Testis (tissue), 3 donors: Measurements from ENCODE around the gene MTF1. TPM values are rescaled to one million over a fixed set of nuclear protein-coding genes. Genes with fewer than 3 reads are reported as not detected.

Experiments
- DNase-seq: peaks from one replicate; pipeline ENCODE4 v3.0.0-alpha.2; 2019
- H3K27ac ChIP-seq, 2 donors: fragments of 200-600 bp; sonication (generic); one replicate each; pipeline ENCODE4 v1.5.1; 2019
- H3K27me3 ChIP-seq: fragments of 200-600 bp; sonication (generic); one replicate; pipeline ENCODE4 v1.5.1; 2019
- H3K36me3 ChIP-seq: fragments of 200-600 bp; sonication (generic); one replicate; pipeline ENCODE4 v1.5.1; 2017; ENCODE audit warnings: low read depth; ENCODE audit errors: missing control alignments
- H3K4me1 ChIP-seq: fragments of 200-600 bp; sonication (generic); one replicate; pipeline ENCODE4 v1.5.1; 2019
- H3K4me3 ChIP-seq, 2 donors: fragments of 200-600 bp; sonication (generic); one replicate each; pipeline ENCODE4 v1.5.1; 2017 to 2019
- H3K9me3 ChIP-seq: fragments of 200-600 bp; sonication (generic); one replicate; pipeline ENCODE4 v1.5.1; 2017
- POLR2A ChIP-seq: fragments of 450-650 bp; IDR thresholded peaks from one replicate; pipeline ENCODE4 v1.6.1; 2017; ENCODE audit warnings: antibody characterized with exemption, mild to moderate bottlenecking, moderate library complexity
- WGBS, 2 donors: methylation state at CpG; one replicate each; pipeline ENCODE4 v1.1.5; 2018; 5-methylcytosine and 5-hydroxymethylcytosine counted together
- intact Hi-C: fragments of 100-400 bp; cut with DNase I; formaldehyde crosslinking; loops from one replicate; pipeline ENCODE4 v1.15.1; 2023; ENCODE audit warnings: low total_unique reads
- polyA plus RNA-seq: library from polyadenylated mRNA; stranded (reverse); fragments of 350-450 nt; fragmentation: Illumina TruSeq; extraction: RNeasy Lipid Tissue Mini Kit (QIAGEN cat#74804); gene quantifications from one replicate; pipeline ENCODE4 v1.2.3, GENCODE V29; 2014; ENCODE audit warnings: low read depth, low replicate concordance; ENCODE audit not compliant: insufficient read depth
- total RNA-seq, 2 donors: library from RNA; depleted of rRNA; stranded (reverse); fragments of >200 nt; gene quantifications; one replicate each; pipeline ENCODE4 v1.2.3, GENCODE V29; 2016
- TF ChIP-seq, protein P1 (sequence below), 3 experiments: fragments of 450-650 bp in 2 of 3; fragments of 200-600 bp in 1 of 3; sonication (generic) in 1 of 3; IDR thresholded peaks; one replicate each; pipeline ENCODE4 v1.5.1; 2016 to 2019; ENCODE audit warnings: antibody characterized with exemption in 3 of 3, mild to moderate bottlenecking in 2 of 3, moderate library complexity in 1 of 3

MTF1 gene
- total and polyA plus RNA-seq, 3 donors from 2014 or later: 12.8 to 35.9 (median 16.8) TPM

DNA sequence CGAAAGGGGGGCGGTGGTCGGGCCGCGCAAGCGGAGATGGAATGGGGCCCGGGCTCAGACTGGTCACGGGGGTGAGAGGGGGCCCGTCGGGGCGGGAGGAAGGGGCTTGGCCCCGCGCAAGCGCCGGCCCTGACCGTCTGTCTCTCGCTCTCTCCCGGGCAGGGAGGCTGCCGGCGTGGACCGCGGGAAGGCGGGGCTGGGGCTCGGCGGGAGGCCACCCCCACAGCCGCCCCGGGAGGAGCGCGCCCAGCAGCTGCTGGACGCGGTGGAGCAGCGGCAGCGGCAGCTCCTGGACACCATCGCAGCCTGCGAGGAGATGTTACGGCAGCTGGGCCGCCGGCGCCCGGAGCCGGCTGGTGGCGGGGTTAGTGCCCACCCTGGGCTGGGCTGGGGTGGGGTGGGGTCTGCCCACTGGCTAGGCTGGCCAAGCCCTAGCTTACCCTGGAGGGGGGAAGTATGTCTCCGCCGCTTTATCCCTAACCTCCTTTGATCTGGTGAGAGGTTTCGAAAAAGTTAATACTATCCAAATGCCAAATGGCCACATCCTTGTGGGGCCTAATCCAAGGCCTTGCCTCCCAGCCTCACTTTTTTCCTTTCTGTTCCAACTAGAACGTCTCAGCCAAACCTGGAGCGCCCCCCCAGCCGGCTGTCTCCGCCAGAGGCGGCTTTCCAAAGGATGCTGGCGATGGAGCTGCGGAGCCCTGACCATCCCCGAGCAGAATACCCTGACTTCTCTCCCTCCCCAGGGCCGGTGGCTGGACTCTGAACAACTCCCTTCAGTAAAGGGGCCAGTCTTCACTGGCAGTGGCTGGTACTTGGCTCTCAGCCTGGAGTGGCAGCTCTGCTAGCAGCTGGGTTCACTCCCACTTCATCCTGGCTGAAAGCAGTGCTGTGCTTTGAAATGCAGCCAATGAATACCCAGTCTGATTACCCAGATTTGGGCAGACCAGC lies 50.7 kb downstream of the MTF1 start:
- Histone ChIP-seq H3K36me3 (no peaks in the 10 kb centered on the region), H3K4me3 (peak overlapping the region; percentile 86 to 93), H3K27me3 (no peaks in the 10 kb centered on the region), H3K27ac (peak overlapping the region; percentile 92 to 98), H3K9me3 (no peaks in the 10 kb centered on the region), H3K4me1 (peaks cover 42% of the 10 kb centered on the region)
- 1 to 4% methylated on average over 9 to 54 of the region's 54 CpGs for WGBS, 2 donors
- intact Hi-C loops: no loop called here
- DNase-seq: peak; percentile 87
- TF ChIP-seq, protein P1, sequence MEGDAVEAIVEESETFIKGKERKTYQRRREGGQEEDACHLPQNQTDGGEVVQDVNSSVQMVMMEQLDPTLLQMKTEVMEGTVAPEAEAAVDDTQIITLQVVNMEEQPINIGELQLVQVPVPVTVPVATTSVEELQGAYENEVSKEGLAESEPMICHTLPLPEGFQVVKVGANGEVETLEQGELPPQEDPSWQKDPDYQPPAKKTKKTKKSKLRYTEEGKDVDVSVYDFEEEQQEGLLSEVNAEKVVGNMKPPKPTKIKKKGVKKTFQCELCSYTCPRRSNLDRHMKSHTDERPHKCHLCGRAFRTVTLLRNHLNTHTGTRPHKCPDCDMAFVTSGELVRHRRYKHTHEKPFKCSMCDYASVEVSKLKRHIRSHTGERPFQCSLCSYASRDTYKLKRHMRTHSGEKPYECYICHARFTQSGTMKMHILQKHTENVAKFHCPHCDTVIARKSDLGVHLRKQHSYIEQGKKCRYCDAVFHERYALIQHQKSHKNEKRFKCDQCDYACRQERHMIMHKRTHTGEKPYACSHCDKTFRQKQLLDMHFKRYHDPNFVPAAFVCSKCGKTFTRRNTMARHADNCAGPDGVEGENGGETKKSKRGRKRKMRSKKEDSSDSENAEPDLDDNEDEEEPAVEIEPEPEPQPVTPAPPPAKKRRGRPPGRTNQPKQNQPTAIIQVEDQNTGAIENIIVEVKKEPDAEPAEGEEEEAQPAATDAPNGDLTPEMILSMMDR (IDR thresholded peaks at IDR 0.05): no peak
- TF ChIP-seq POLR2A: no peak

DNA sequence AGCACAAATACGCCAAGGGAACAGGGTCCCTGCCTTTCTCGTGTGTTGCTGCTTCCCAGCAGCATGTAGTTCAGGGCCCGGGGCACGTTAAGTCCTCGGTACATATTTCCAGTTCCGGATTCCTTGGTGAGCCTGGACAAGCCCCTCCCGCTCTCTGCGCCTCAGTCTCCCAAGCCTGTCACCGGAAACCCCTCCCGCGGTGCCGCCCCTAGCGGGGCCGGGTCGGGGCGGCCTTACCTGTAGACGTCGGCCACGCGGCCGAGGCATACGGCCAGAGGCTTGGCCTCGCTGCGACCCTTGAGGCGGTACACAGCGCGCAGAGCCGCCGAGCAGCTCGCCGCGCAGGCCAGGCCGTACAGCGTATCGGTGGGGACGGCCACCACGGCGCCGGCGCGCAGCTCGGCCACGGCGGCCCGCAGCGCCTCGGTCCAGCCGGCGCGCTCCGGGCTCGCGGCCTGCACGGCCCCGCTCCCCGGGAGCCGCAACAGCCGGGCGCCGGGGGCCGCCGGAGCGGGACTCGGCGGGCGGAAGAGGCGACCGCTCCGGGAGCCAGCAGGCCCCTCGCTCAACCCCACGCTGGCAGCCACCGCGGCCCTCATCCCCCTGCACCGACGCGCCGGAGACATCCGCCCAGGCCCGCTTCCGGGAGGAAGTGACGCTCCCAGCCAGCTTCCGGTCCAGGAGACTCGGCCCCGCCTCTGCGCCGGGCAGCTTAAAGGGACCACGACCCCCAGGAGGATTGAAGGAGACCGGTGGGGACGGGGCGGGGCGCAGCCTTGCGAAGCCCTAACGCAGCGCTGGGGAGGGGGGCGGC lies 51.6 kb downstream of the MTF1 start, which contains the start of the genes C1orf122 and YRDC:
Gene C1orf122 (plus strand): TSS at position 236 of the 814 bp plus-strand sequence. CDS start 615 bp downstream, outside the sequence.
Gene YRDC (minus strand): TSS at position 654 of the 814 bp plus-strand sequence. CDS start 28 bp downstream, at position 626.
- Histone ChIP-seq H3K4me3 (peak within 1 kb of the TSS; percentile 86 to 93), H3K9me3 (no peaks in the 10 kb centered on the region), H3K36me3 (no peaks in the 10 kb centered on the region), H3K4me1 (peaks cover 42% of the 10 kb centered on the region), H3K27ac (peak within 1 kb of the TSS; percentile 92 to 98), H3K27me3 (no peaks in the 10 kb centered on the region)
- WGBS, 2 donors: 0 to 1% methylated on average over 25 to 63 of the region's 95 CpGs
- peak; percentile 97 for DNase-seq
- peak; percentile 39 for TF ChIP-seq POLR2A
- TF ChIP-seq, protein P1 (IDR thresholded peaks at IDR 0.05): no peak
- intact Hi-C loops: no loop called here

DNA sequence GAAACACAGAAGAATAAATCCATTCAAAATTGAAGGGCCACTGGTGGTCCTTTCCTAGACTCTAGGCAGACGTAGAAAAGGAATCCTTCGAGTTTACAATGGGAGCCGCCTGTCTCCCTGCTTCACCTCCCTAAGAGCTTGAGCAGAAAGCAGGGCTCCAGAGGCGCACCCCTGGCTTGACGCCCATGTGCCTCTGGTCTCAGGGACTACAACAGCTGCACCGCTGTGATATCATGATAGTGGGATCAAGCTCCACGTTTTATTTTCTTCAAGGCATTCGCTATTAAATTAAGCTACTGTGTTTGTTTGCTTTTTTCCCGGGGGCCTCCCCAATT lies 52.2 kb downstream of the MTF1 start:
- Histone ChIP-seq H3K27me3 (no peaks in the 10 kb centered on the region), H3K27ac (peak overlapping the region; percentile 48 to 98), H3K4me3 (peak overlapping the region; percentile 86 to 93), H3K4me1 (peaks cover 42% of the 10 kb centered on the region), H3K36me3 (no peaks in the 10 kb centered on the region), H3K9me3 (no peaks in the 10 kb centered on the region)
- no peak for DNase-seq
- TF ChIP-seq, protein P1 (IDR thresholded peaks at IDR 0.05): no peak
- 6 to 7% methylated on average over 9 of the region's 9 CpGs for WGBS, 2 donors
- intact Hi-C loops: no loop called here

DNA sequence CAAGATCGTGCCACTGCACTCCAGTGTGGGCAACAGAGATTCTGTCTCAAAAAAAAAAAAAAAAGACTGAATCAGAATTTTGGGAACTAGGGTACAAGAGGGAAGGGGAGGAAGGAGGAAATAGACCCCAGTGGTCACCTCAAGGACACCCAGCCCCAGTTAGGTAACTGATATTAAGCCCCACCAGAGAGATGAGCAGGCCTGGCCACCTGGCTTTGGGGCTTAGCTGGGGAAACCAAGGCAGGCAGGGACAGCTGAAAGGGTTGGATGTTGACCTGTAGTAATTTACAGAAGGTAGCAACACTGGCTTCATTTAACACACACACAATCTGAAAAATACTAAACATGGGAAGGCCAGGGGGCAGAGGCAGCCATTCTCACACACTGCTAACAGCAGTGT lies 57.0 kb downstream of the MTF1 start:
- Histone ChIP-seq H3K27me3 (no peaks in the 10 kb centered on the region), H3K9me3 (no peaks in the 10 kb centered on the region), H3K4me3 (no peak overlapping the region), H3K36me3 (no peaks in the 10 kb centered on the region), H3K4me1 (peaks cover 20% of the 10 kb centered on the region), H3K27ac (no peak overlapping the region)
- intact Hi-C loops: no loop called here
- WGBS, 2 donors: 90 to 92% methylated on average over 1 of the region's 1 CpG
- no peak for DNase-seq
- TF ChIP-seq POLR2A: no peak
- TF ChIP-seq, protein P1 (IDR thresholded peaks at IDR 0.05): no peak
